ENCODE measurements around the gene TBX19.

The TBX19 gene

GRCh38 chr1:168285521-168285790, 4.8 kb downstream of the TBX19 start:
- no peak for DNase-seq

- no peak for DNase-seq
Observed at GRCh38 chr1:168285971-168286927, 5.6 kb downstream of the TBX19 start.

DNA sequence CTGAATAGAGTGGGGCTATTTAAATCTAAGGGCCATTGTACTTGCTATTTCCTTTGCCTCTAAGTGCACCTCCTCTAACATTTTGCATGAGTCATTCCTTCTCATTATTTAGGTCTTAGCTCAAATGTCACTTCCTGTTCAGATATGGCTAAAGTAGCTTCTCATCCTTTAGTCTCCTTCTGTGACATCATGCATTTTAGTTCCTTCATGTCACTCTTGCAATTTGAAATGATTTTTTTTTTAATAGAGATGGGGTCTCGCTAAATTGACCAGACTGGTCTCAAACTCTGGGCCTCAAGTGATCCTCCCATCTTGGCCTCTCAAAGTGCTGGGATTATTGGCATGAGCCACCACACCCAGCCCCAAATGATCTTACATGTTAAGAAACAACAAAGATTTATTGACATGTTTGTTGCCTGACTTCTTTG, 6.6 kb downstream of the TBX19 start:
- no peak for DNase-seq

GRCh38 chr1:168288311-168289052, 7.8 kb downstream of the TBX19 start:
- no peak for DNase-seq

DNA sequence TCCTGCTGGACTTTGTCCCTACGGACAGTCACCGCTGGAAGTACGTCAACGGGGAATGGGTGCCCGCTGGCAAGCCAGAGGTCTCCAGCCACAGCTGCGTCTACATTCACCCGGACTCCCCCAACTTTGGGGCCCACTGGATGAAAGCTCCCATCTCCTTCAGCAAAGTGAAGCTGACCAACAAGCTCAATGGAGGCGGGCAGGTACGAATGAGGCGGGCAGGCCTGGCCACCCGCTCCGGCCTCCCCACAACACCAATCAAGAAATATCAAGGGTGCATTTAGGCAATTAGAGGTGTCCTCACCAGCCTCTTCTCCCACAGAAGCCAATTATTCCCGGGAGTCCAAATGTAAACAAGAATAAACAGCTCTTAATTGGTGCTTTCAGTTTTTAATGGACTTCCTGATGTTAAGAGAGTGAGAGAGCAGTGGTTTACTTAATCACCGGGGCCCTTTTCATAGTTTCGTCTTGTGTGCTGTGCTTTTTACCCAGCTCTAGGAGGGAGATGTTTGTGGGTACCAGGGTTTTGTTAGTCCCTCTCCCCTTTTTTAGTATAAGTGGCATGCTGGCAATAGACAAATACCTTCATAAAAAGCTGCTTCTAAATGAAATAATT, 10.7 kb downstream of the TBX19 start:
- no peak for DNase-seq

DNA sequence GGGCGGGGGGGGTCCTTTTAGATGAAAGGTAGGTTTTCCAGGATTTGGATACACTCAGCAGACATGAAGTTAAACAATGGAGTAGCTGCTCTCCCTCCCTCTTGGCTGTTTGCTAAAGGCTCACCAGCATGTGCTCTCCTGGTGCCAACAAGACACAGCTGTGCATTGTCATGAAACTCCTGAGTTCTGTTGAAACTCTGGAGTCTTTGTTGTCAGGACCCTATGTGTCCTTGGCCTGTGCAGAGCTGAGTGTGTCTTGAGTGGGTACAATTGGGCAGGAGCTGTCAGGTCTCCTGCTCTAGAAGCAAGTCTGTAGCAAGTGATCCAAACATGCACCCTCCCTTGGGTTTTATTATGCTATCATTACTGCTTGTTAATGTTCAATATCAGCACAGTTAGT, 12.7 kb downstream of the TBX19 start:
- DNase-seq: no peak

DNA sequence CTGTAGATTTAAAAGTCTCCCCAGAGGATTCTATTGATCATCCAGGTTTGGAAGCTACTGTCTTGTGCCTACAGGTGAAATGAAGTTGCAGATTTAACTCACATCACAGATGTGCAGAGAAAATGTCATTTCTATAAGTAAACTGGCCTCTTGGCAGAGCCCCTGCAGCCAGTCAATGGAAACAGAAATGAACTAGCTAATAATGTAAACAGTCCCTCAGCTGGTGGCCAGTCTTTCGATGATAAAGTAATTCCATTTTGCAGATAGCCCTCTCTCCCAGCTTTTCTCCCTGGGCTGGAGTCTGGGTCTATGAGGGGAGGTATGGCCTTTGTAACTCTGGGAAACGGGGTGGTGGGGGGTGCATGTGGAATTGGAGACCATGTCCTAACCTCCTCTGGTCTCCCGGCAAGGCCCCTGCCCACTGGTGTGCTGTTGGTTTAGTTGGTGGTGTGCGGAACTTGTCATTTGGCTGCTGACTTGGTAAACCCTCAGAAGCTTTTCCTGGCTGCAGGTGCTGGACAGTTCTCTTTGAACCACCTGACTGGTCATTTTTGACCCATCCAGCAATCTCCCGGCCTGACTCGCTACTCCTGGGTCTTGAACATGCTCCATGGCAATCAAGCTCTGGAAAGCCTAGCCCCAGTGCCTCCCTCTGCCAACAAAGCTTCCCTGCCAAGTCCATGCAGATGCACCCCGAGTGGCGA, 14.9 kb downstream of the TBX19 start:
- DNase-seq: no peak

DNA sequence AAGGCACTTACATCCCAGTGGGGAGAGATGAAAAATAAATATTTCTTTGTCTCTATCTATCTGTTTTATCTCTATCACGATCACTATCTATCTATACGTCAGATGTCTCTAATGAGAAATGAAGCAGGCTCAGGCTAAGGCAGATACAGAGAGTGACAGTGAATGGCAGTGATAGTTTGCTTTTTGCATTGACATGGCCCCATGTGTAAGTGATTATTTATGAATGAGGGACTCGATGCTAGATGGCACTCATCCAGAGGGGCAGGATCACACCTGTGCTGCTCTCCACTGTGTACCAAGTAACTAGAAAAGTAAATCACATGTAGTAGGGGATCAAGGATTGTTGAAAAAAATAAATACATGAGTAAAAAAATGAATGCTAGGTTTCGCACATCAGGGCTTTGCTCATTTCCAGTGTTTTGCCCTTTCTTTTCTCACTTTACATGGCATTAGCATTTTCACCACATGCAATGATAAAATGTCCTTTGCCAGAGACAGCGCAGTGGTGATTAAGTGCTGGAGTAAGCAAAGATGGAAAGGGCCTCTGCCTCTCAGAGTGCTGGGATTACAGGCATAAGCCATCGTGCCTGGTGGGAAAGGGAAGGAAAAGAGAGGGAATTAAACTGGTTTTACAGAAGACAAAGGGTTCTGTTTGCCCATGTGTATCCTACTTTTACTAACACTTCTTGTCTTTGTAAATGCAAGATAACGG, 16.5 kb downstream of the TBX19 start:
- DNase-seq: no peak

- no peak for DNase-seq
Observed at GRCh38 chr1:168298446-168298845, 17.8 kb downstream of the TBX19 start.

DNA sequence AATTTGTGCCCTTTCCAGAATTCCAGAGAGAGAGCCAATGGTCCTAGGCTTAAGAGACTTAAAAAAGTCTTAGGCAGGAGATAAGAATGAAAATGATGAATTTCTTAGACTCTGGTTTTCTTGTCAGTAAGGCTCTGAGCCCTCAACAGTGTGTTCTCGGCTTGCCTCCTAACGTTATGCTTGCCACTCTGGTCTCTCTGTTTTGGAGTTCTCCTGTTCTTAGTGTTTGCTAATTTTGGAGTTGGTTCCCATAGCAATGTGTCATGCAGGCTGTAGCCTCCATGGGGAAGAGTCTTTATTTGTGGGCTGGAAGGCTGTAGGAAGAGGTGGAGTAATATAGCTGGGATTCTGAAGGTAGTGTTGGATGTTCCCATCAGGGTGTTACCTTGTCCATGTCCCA, 19.9 kb downstream of the TBX19 start:
- no peak for DNase-seq

- no peak for DNase-seq
Observed at GRCh38 chr1:168301664-168302320, 21.1 kb downstream of the TBX19 start.

DNA sequence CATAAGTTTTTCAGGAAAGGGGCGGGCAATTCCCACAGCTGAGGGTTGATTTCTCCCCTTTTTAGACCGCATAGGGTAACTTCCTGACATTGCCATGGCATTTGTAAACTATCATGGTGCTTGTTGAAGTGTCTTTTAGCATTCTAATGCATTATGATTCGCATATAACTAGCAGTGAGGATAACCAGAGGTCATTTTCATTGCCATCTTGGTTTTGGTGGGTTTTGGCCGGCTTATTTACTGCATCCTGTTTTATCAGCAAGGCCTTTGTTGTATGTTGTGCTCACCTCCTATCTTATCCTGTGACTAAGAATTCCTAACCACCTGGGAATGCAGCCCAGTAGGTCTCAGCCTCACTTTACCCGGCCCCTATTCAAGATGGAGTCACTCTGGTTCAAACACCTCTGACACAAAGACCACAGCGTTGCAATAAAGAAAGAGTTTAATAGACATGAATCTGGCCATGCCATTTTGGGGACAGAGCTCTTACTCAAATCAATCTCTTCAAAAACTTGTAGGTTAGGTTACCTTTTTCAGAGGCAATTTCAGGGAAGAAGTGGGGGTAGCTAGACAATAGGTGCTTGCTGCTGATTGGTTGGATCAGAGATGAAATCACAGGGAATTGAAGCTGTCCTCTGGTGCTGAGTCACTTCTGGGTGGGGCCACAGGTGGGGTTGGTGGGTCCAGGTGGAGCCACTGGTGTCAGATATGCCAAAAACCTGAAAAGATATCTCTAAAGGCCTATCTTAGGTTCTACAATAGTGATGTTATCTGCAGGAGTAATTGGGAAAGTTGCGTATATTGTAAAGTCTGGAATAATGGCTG, 23.3 kb downstream of the TBX19 start:
- DNase-seq: no peak

GRCh38 chr1:168304865-168305264, 24.2 kb downstream of the TBX19 start:
- no peak for DNase-seq

- no peak for DNase-seq
Observed at GRCh38 chr1:168312718-168313604, 32.3 kb downstream of the TBX19 start.

GRCh38 chr1:168316142-168316541, 35.5 kb downstream of the TBX19 start:
- DNase-seq: no peak

- DNase-seq: no peak
Observed at GRCh38 chr1:168317309-168317708, 36.6 kb downstream of the TBX19 start.

DNA sequence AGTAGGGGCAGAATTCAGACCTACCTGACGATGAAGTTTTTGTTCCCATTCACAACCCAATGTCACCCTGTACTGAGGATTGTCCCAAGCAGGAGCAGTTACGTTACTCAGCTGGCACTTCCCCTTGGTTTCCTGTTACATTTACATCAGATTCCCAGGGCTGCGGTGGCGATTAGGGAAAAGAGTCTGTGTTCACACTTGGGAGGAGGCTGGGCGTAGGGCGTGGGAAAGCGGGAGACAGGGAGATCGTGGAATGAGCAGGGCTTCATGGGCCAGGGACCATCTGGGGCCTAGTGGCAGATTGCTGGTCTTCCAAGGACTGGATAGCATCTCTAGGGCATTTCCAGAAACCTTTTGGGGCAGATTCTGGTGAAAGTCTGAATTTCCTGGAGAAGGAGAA, 39.0 kb downstream of the TBX19 start:
- no peak for DNase-seq

GRCh38 chr1:168320149-168320548, 39.5 kb downstream of the TBX19 start:
- no peak for DNase-seq

- DNase-seq: no peak
Observed at GRCh38 chr1:168320800-168321450, 40.2 kb downstream of the TBX19 start.
